DND-41 (cell line): ENCODE data around the gene TRIM65.

Experiments
- EZH2 ChIP-seq: IDR thresholded peaks from 3 replicates; pipeline ENCODE4 v1.6.1; 2012; ENCODE audit warnings: borderline replicate concordance, low read depth, mild to moderate bottlenecking, moderate library complexity, low read length, inconsistent platforms; ENCODE audit not compliant: severe bottlenecking
- TF ChIP-seq, protein P1 (sequence below): IDR thresholded peaks from 2 replicates; pipeline ENCODE4 v1.5.1; 2012; ENCODE audit warnings: borderline replicate concordance, low read length, moderate library complexity, mild to moderate bottlenecking; ENCODE audit not compliant: poor library complexity, severe bottlenecking; ENCODE audit errors: extremely low read depth

DNA sequence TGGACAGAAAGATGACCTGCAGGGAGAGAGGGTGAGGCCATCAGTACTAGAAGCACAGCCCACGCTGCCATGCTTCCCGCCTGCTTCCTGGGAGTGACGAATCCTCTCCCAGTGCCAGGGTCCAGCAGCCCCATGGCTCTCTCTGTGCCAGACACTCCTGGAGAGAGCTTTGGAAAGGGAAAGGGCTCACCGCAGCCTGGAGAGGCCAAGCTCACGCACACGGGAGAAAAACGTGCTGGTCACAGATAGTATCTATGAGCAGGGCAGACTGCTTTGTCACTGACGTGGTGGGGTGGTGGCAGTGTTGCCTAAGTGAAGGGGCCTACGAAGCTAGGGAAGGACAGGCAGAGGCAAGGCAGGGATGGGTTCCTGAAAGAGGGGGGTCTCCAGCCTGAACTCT is 47.0 kb downstream of the TRIM65 start:
- TF ChIP-seq, protein P1, sequence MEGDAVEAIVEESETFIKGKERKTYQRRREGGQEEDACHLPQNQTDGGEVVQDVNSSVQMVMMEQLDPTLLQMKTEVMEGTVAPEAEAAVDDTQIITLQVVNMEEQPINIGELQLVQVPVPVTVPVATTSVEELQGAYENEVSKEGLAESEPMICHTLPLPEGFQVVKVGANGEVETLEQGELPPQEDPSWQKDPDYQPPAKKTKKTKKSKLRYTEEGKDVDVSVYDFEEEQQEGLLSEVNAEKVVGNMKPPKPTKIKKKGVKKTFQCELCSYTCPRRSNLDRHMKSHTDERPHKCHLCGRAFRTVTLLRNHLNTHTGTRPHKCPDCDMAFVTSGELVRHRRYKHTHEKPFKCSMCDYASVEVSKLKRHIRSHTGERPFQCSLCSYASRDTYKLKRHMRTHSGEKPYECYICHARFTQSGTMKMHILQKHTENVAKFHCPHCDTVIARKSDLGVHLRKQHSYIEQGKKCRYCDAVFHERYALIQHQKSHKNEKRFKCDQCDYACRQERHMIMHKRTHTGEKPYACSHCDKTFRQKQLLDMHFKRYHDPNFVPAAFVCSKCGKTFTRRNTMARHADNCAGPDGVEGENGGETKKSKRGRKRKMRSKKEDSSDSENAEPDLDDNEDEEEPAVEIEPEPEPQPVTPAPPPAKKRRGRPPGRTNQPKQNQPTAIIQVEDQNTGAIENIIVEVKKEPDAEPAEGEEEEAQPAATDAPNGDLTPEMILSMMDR = no peak
- no peak for TF ChIP-seq EZH2
